ENCODE results near the gene QRFPR. TPM values are rescaled to one million over a fixed set of nuclear protein-coding genes. Genes with fewer than 3 reads are reported as not detected.
"Not testable (repeated sequence)": the region's sequence is repeated elsewhere in the genome, so short reads cannot be mapped to it uniquely, and the experiment has no call there.

The QRFPR gene
- total and polyA plus RNA-seq, 10 of the 15 experiments (the other 5 are each of a cell fraction or from before 2014, with no cell fraction given): not detected

GRCh38 chr4:121316091-121316490 is 64.7 kb downstream of the QRFPR start:
- H3K36me3 ChIP-seq (ENCODE audit: control insufficient read depth in 2 of 2, insufficient read depth in 2 of 2, low read length in 1 of 2): no peaks in the 10 kb centered on the region
- RAD21 ChIA-PET (ENCODE audit: unreplicated experiment): no interaction called here
- SMC1A ChIA-PET (ENCODE audit: uncharacterized antibody, unreplicated experiment): no interaction called here
- H3K9ac ChIP-seq (ENCODE audit: control insufficient read depth, insufficient read depth, low read length): no peak overlapping the region
- no peak overlapping the region for H3K4me3 ChIP-seq
- CTCF ChIA-PET: no interaction called here
- intact Hi-C loops (cut with micrococcal nuclease; ENCODE audit: unreplicated experiment): no loop called here
- no peak for TF ChIP-seq EZH2 (IDR thresholded peaks at IDR 0.05; ENCODE audit: borderline replicate concordance, control insufficient read depth, low read depth, low read length)
- no peak for TF ChIP-seq ATF3 (IDR thresholded peaks at IDR 0.05; ENCODE audit: borderline replicate concordance, extremely low read depth, low read depth, low read length)
- no peak for TF ChIP-seq PAX5 (IDR thresholded peaks at IDR 0.05; ENCODE audit: borderline replicate concordance, low read depth, low read length)
- no peak for TF ChIP-seq ZSCAN29 (IDR thresholded peaks at IDR 0.05)
- no peak for TF ChIP-seq PRDM15 (CRISPR knock-in tag; IDR thresholded peaks at IDR 0.05)
- TF ChIP-seq CUX1 (IDR thresholded peaks at IDR 0.05; ENCODE audit: insufficient replicate concordance, low read depth, low read length): no peak
- no peak overlapping the region for H2AFZ ChIP-seq (ENCODE audit: control insufficient read depth, low read depth, low read length)
- no peak for ATAC-seq
- H3K79me2 ChIP-seq (ENCODE audit: control insufficient read depth, insufficient read depth, low read length): no peaks in the 10 kb centered on the region
- H3K27ac ChIP-seq (ENCODE audit: control insufficient read depth, insufficient read depth): no peak overlapping the region
- H3K4me1 ChIP-seq (ENCODE audit: control insufficient read depth, insufficient read depth, low read length): no peaks in the 10 kb centered on the region
- BruUV-seq (replicated peaks): no TSS peak
- no peak overlapping the region for H3K4me2 ChIP-seq (ENCODE audit: control insufficient read depth, insufficient read depth)
- in situ Hi-C loops (cut with MboI): loop anchor here (25.0 kb wide), 1 partner anchor 1154 kb away; no protein-coding TSS in a partner anchor
- H3K9me3 ChIP-seq (replicated peaks; ENCODE audit: control insufficient read depth, insufficient read depth, low read length): no peaks in the 10 kb centered on the region; the same call in 2 of the 3 replicates
- no peaks in the 10 kb centered on the region for H4K20me1 ChIP-seq (ENCODE audit: control insufficient read depth, insufficient read depth)
- 14% methylated on average over 2 of the region's 2 CpGs for WGBS (ENCODE audit: insufficient coverage, insufficient replicate concordance, low lambda C conversion rate, missing lambda C conversion rate)
- DNase-seq (ENCODE audit: low read depth, low spot score): no peak
- no peaks in the 10 kb centered on the region for H3K27me3 ChIP-seq (replicated peaks in 1 of 2; ENCODE audit: control insufficient read depth in 2 of 2, insufficient read depth in 2 of 2, low read length in 1 of 2)
- no peak for FAIRE-seq
- POLR2A ChIA-PET: no interaction called here

GRCh38 chr4:121313430-121313829 is 67.4 kb downstream of the QRFPR start:
- H3K9ac ChIP-seq (ENCODE audit: control insufficient read depth, insufficient read depth, low read length); H3K27ac ChIP-seq (ENCODE audit: control insufficient read depth, insufficient read depth); H3K27me3 ChIP-seq (replicated peaks in 1 of 2; ENCODE audit: control insufficient read depth in 2 of 2, insufficient read depth in 2 of 2, low read length in 1 of 2); CTCF ChIA-PET; POLR2A ChIA-PET; intact Hi-C loops (cut with micrococcal nuclease; ENCODE audit: unreplicated experiment); H4K20me1 ChIP-seq (ENCODE audit: control insufficient read depth, insufficient read depth); ATAC-seq; H3K79me2 ChIP-seq (ENCODE audit: control insufficient read depth, insufficient read depth, low read length); H3K4me3 ChIP-seq; H3K36me3 ChIP-seq (ENCODE audit: control insufficient read depth in 2 of 2, insufficient read depth in 2 of 2, low read length in 1 of 2); H3K9me3 ChIP-seq (replicated peaks; ENCODE audit: control insufficient read depth, insufficient read depth, low read length); FAIRE-seq; DNase-seq (ENCODE audit: low read depth, low spot score); H3K4me1 ChIP-seq (ENCODE audit: control insufficient read depth, insufficient read depth, low read length); H3K4me2 ChIP-seq (ENCODE audit: control insufficient read depth, insufficient read depth); H2AFZ ChIP-seq (ENCODE audit: control insufficient read depth, low read depth, low read length); BruUV-seq (replicated peaks): not testable (repeated sequence)
- 0% methylated on average over 2 of the region's 2 CpGs for WGBS (ENCODE audit: insufficient coverage, insufficient replicate concordance, low lambda C conversion rate, missing lambda C conversion rate)
- in situ Hi-C loops (cut with MboI): loop anchor here (25.0 kb wide), 1 partner anchor 1151 kb away; no protein-coding TSS in a partner anchor
- ChIA-PET RAD21 (ENCODE audit: unreplicated experiment) (interaction anchor here (0.9 kb wide), 1 partner anchor 114 kb away, joined by 3 read pairs; no protein-coding TSS in a partner anchor), SMC1A (ENCODE audit: uncharacterized antibody, unreplicated experiment) (interaction anchor here (0.7 kb wide), 1 partner anchor 94 kb away, joined by 3 read pairs; no protein-coding TSS in a partner anchor)

All from GM12878 (cell line).